Activated naive CD8-positive, alpha-beta T cell treated with anti-CD3 and anti-CD28 coated beads, Interleukin-2, amount 50 U/mL, for 24 hours (primary cell): Measurements from ENCODE around the gene ZNF750.

ENCODE experiments used
- ATAC-seq: fragments of 150-1000 bp; cut with Tn5 transposase; one replicate; pipeline ENCODE4 v1.10.0; 2021
- DNase-seq: peaks from one replicate; pipeline ENCODE4 v3.0.0; 2021
- H3K27ac Mint-ChIP-seq: one replicate; pipeline ENCODE4 v1.8.0; 2021; ENCODE audit warnings: mild to moderate bottlenecking, mixed read lengths
- H3K27me3 Mint-ChIP-seq: one replicate; pipeline ENCODE4 v1.8.0; 2021; ENCODE audit warnings: mixed read lengths
- H3K36me3 Mint-ChIP-seq: one replicate; pipeline ENCODE4 v1.8.0; 2021; ENCODE audit warnings: low read depth, mixed read lengths
- H3K4me1 Mint-ChIP-seq: one replicate; pipeline ENCODE4 v1.8.0; 2021; ENCODE audit warnings: mixed read lengths
- H3K4me3 Mint-ChIP-seq: one replicate; pipeline ENCODE4 v1.8.0; 2021; ENCODE audit warnings: mild to moderate bottlenecking, moderate library complexity, mixed read lengths
- H3K9me3 Mint-ChIP-seq: one replicate; pipeline ENCODE4 v1.8.0; 2021; ENCODE audit warnings: mixed read lengths

The ZNF750 gene

DNA sequence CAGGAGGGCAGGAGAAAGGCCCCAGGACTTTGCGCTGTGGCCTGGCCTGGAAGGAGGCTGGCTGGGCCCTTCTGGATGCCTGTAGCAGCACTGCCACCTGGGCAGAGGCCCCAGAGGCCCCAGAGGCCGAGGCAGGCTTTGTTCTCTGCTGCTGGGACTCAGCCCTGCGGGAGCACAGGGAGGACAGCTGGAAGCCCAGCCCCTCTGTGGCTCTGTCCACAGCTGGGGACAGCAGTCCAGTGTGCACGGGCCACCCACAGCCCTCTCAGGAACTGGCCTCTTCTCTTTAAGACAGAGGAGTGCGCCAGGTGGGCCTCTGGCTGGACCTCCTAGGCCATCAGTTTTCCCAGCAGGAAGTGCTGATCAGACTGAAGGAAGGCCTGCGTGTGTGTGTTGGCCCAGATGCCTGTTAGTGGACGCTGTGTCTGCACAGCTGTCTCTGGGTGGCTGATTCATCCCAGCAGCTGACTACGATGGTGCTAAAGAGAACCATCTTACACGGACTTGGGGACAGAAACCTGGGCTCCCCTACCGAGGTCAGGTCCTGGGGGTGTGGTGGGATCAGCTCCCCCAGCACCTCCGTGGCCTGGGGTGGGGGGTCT, 26.9 kb upstream of the ZNF750 start:
- peaks cover 70% of the 10 kb centered on the region for H3K4me1 Mint-ChIP-seq
- no peak for ATAC-seq
- H3K4me3 Mint-ChIP-seq: no peak overlapping the region
- H3K36me3 Mint-ChIP-seq: peaks cover 11% of the 10 kb centered on the region
- DNase-seq: no peak
- H3K27me3 Mint-ChIP-seq: no peaks in the 10 kb centered on the region
- no peak overlapping the region for H3K27ac Mint-ChIP-seq
- H3K9me3 Mint-ChIP-seq: no peaks in the 10 kb centered on the region

- DNase-seq (no peak), ATAC-seq (no peak)
- Mint-ChIP-seq H3K27me3 (no peaks in the 10 kb centered on the region), H3K4me1 (peaks cover 72% of the 10 kb centered on the region), H3K27ac (peak overlapping the region; percentile 19), H3K9me3 (no peaks in the 10 kb centered on the region), H3K36me3 (peaks cover 9% of the 10 kb centered on the region), H3K4me3 (no peak overlapping the region)
These were observed 26.1 kb upstream of the ZNF750 start for GRCh38 chr17:82865774-82866395.

GRCh38 chr17:82865274-82865673, 25.5 kb upstream of the ZNF750 start:
- H3K36me3 Mint-ChIP-seq: peaks cover 3% of the 10 kb centered on the region
- no peaks in the 10 kb centered on the region for H3K27me3 Mint-ChIP-seq
- H3K27ac Mint-ChIP-seq: no peak overlapping the region
- no peak overlapping the region for H3K4me3 Mint-ChIP-seq
- ATAC-seq (no peak), DNase-seq (no peak)
- peaks cover 73% of the 10 kb centered on the region for H3K4me1 Mint-ChIP-seq
- H3K9me3 Mint-ChIP-seq: no peaks in the 10 kb centered on the region

DNA sequence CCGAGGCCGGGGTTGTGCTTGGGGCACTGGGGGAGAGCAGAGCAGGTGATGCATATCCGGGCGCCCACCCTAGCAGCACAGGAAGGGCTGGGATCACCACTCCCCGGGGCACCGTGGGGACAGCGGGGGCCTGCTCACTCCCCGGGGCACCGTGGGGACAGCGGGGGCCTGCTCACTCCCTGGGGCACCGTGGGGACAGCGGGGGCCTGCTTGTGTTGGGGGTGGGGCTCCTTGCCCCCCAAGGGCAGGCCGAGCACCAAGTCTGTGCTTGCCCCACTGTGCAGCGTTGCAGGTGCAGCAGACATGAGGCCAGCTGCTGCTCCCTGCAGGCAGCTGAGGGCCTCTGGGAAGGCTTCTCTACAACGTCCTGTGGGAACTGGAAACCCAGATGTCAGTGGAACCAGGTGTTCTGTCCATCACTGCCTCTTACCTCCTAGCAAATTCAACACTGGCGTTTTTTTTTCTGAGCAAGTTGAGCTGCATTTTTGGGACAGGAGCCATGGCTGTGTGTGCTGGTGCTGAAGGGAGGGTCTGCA, 25.0 kb upstream of the ZNF750 start:
- H3K9me3 Mint-ChIP-seq: no peaks in the 10 kb centered on the region
- peak overlapping the region; percentile 66 for H3K4me3 Mint-ChIP-seq
- ATAC-seq: no peak
- H3K27me3 Mint-ChIP-seq: no peaks in the 10 kb centered on the region
- H3K4me1 Mint-ChIP-seq: peaks cover 76% of the 10 kb centered on the region
- no peak for DNase-seq
- H3K36me3 Mint-ChIP-seq: no peaks in the 10 kb centered on the region
- H3K27ac Mint-ChIP-seq: peak overlapping the region; percentile 87

DNA sequence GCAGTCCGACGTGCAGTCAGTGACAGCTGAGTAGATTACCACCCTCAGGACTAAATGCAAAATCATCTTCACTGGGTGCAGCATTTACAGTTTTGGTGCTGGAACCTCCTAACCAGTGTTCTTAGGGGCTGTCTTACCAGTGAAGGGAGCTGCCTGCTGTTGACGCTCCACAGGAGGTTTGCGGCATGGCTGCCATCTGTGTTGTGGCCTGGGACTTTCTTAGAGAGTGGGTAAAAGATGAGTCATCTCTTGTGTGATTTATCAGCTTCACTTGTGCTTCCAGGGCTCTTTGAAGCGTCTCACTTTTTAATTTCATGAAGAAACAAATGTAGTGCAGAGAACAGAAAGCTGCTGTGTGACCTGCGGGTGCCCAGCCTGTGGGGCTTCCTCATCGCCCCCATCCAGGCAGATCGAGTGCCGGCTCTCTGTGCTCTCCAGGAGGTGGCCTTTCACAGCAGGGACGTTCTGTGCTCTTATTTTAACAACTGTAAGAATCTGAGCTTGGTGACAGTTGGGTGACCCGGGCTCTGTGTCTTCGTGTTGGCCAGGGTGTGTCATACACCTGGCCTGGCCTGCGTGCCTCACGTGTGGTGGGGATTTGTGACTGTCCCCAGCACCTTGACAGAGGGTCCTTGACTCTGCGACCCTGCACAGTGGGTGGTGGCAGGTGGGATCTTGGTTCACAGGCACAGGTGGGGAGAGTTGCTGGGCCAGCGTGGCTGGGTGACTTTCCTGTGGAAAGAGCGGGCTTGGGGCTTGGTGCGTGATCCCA, 24.3 kb upstream of the ZNF750 start:
- H3K27ac Mint-ChIP-seq: peak overlapping the region; percentile 87
- no peaks in the 10 kb centered on the region for H3K36me3 Mint-ChIP-seq
- peak overlapping the region; percentile 66 for H3K4me3 Mint-ChIP-seq
- peaks cover 81% of the 10 kb centered on the region for H3K4me1 Mint-ChIP-seq
- DNase-seq (peak; percentile 76), ATAC-seq (peak; percentile 95)
- no peaks in the 10 kb centered on the region for H3K9me3 Mint-ChIP-seq
- H3K27me3 Mint-ChIP-seq: no peaks in the 10 kb centered on the region

GRCh38 chr17:82863383-82863940, 23.6 kb upstream of the ZNF750 start:
- Mint-ChIP-seq H3K27me3 (no peaks in the 10 kb centered on the region), H3K4me3 (peak overlapping the region; percentile 66), H3K4me1 (peaks cover 86% of the 10 kb centered on the region), H3K9me3 (no peaks in the 10 kb centered on the region), H3K27ac (peak overlapping the region; percentile 87), H3K36me3 (no peaks in the 10 kb centered on the region)
- ATAC-seq (no peak), DNase-seq (no peak)

DNA sequence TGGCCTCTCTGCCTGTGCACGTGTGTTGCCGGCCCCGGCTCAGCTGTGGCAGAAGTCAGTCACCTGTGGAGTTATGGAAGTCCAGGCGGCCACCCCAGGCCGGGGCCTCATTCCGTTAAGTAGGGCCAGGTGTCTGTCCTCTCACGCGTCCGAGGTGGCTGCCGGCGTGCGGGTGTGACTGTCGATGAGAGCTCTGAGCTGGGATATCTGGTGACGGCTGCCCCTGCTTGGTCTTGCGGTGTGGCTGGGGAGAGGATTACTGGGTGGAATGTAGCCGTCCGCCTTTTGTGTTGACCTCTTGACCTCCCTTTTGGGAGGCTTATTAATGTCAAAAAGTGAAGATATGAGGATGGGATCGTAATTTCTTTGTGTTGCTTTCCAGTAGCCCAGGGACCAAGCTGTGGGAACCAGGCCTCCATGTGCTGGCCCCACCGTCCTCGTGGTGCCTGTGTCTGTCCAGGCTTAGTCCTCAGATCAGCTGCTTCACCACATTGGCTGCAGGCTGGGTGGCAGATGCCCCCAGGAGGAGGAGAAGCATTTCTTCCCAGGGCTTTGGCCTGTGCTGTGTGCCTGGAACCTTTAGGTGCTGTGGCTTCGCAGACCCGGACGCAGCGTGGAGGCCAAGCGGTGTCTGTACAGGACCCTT, 23.0 kb upstream of the ZNF750 start:
- Mint-ChIP-seq H3K9me3 (no peaks in the 10 kb centered on the region), H3K27ac (peak overlapping the region; percentile 26), H3K27me3 (no peaks in the 10 kb centered on the region), H3K4me3 (no peak overlapping the region), H3K36me3 (no peaks in the 10 kb centered on the region), H3K4me1 (peaks cover 87% of the 10 kb centered on the region)
- no peak for DNase-seq
- ATAC-seq: no peak

DNA sequence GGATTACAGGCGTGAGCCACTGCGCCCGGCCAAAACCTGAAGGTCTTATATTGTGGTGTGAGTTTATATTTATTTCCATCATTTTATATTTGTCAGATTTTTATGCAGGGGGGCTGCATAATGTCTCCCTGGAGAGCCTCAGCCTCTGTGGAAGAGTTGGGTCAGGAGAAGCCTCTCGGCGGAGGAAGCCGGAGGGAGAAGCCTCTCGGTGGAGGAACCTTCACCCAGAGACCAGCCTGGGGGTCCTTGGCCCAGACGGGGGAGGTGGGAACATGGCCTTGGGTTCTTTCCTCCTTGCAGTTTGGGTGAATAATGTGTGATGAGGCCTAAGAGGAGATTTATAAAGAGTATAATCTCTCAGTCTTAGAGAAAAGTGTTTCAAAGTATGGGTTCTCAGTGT, 22.4 kb upstream of the ZNF750 start:
- H3K9me3 Mint-ChIP-seq: no peaks in the 10 kb centered on the region
- H3K27me3 Mint-ChIP-seq: no peaks in the 10 kb centered on the region
- H3K4me3 Mint-ChIP-seq: no peak overlapping the region
- ATAC-seq (no peak), DNase-seq (no peak)
- peak overlapping the region; percentile 26 for H3K27ac Mint-ChIP-seq
- no peaks in the 10 kb centered on the region for H3K36me3 Mint-ChIP-seq
- peaks cover 81% of the 10 kb centered on the region for H3K4me1 Mint-ChIP-seq

- ATAC-seq: no peak
- Mint-ChIP-seq H3K36me3 (no peaks in the 10 kb centered on the region), H3K4me1 (peaks cover 78% of the 10 kb centered on the region), H3K27ac (no peak overlapping the region), H3K4me3 (no peak overlapping the region), H3K27me3 (no peaks in the 10 kb centered on the region), H3K9me3 (no peaks in the 10 kb centered on the region)
- no peak for DNase-seq
These were observed 21.6 kb upstream of the ZNF750 start for GRCh38 chr17:82861393-82861775.

DNA sequence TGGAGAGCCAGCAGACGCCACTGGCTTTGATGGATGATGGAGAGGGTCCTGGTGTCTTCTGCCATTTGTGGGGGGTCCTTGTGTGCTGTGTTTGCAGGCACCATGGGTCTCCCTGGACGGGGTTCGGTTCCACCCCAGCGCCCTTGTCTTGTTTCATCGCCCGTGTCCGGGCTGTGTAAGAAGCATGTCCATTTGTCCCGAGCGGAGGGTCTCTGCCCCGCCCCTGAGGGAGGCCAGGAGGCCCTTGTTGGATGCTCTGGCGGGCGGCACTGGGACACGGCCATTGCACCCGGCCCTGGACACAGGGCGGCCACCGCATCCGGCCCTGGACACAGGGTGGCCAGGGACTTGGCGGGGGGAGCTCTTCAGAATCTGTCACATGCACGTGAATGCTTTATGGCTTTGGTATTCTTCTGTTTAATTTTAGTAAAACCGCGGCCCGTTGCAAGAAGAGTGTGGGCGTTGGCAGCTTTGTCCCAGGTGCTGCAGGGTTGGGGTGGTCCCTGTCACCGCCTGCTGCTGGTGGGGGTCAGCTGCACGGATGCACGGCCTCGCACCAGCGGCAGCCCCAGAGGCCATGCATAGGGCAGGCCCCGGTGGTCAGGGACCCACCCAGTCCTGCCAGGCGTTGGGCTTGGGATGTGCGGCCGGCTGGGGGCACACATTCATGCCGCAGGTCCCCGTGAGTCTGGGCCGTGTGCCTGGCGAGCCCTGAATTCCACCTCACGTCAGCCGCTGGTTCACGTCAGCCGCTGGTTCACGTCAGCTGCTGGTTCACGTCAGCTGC, 21.0 kb upstream of the ZNF750 start:
- ATAC-seq (no peak), DNase-seq (no peak)
- H3K4me1 Mint-ChIP-seq: peaks cover 72% of the 10 kb centered on the region
- no peaks in the 10 kb centered on the region for H3K27me3 Mint-ChIP-seq
- peak overlapping the region; percentile 92 for H3K27ac Mint-ChIP-seq
- no peaks in the 10 kb centered on the region for H3K9me3 Mint-ChIP-seq
- H3K36me3 Mint-ChIP-seq: no peaks in the 10 kb centered on the region
- peak overlapping the region; percentile 73 for H3K4me3 Mint-ChIP-seq

GRCh38 chr17:82859431-82860403, 19.9 kb upstream of the ZNF750 start:
- Mint-ChIP-seq H3K27ac (peak overlapping the region; percentile 92), H3K9me3 (no peaks in the 10 kb centered on the region), H3K4me1 (peaks cover 62% of the 10 kb centered on the region), H3K36me3 (no peaks in the 10 kb centered on the region), H3K27me3 (no peaks in the 10 kb centered on the region), H3K4me3 (peak overlapping the region; percentile 73)
- peak; percentile 65 for ATAC-seq
- DNase-seq: peak; percentile 70

GRCh38 chr17:82858376-82859126, 18.7 kb upstream of the ZNF750 start:
- peak; percentile 14 for ATAC-seq

More at GRCh38 chr17:82858376-82859126, 18.7 kb upstream of the ZNF750 start:
- Mint-ChIP-seq H3K9me3 (no peaks in the 10 kb centered on the region), H3K27me3 (no peaks in the 10 kb centered on the region), H3K4me1 (peaks cover 52% of the 10 kb centered on the region), H3K27ac (peak overlapping the region; percentile 77), H3K4me3 (no peak overlapping the region), H3K36me3 (peaks cover 5% of the 10 kb centered on the region)
- peak; percentile 34 for DNase-seq
